Activated CD4-positive, alpha-beta T cell treated with anti-CD3 and anti-CD28 coated beads, Interleukin-2, amount 50 U/mL, for 1 hour (primary cell): ENCODE data around the gene COL1A2.

Experiments used
- DNase-seq: peaks from one replicate; pipeline ENCODE4 v3.0.0-alpha.2; 2020

Gene COL1A2

GRCh38 chr7:94439893-94440381 lies 45.2 kb downstream of the COL1A2 start:
- DNase-seq = no peak

- DNase-seq = no peak
These were observed 45.9 kb downstream of the COL1A2 start for GRCh38 chr7:94440451-94441039.

- DNase-seq = no peak
These were observed 46.4 kb downstream of the COL1A2 start for GRCh38 chr7:94441138-94441537.

- DNase-seq = no peak
These were observed 47.9 kb downstream of the COL1A2 start for GRCh38 chr7:94442639-94443038.

- no peak for DNase-seq
These were observed 50.1 kb downstream of the COL1A2 start for GRCh38 chr7:94444813-94445212.

GRCh38 chr7:94445696-94446194 lies 51.0 kb downstream of the COL1A2 start:
- DNase-seq = no peak

- DNase-seq = no peak
These were observed 51.6 kb downstream of the COL1A2 start for GRCh38 chr7:94446308-94446707.

- no peak for DNase-seq
These were observed 54.5 kb downstream of the COL1A2 start for GRCh38 chr7:94449151-94449725.

GRCh38 chr7:94450044-94450697 lies 55.5 kb downstream of the COL1A2 start:
- DNase-seq = no peak

- DNase-seq = no peak
These were observed 56.5 kb downstream of the COL1A2 start for GRCh38 chr7:94451187-94451586.

GRCh38 chr7:94452239-94452638 lies 57.5 kb downstream of the COL1A2 start:
- DNase-seq = no peak

GRCh38 chr7:94453898-94454297 lies 59.2 kb downstream of the COL1A2 start:
- no peak for DNase-seq

GRCh38 chr7:94458041-94458440 lies 63.3 kb downstream of the COL1A2 start:
- DNase-seq = no peak

GRCh38 chr7:94466516-94466915 lies 71.8 kb downstream of the COL1A2 start:
- DNase-seq = no peak

GRCh38 chr7:94471604-94472003 lies 76.9 kb downstream of the COL1A2 start:
- no peak for DNase-seq

GRCh38 chr7:94472608-94473007 lies 77.9 kb downstream of the COL1A2 start:
- DNase-seq = no peak

- DNase-seq = no peak
These were observed 81.7 kb downstream of the COL1A2 start for GRCh38 chr7:94476251-94476840.

- DNase-seq = no peak
These were observed 83.2 kb downstream of the COL1A2 start for GRCh38 chr7:94477878-94478277.

- DNase-seq = no peak
These were observed 84.0 kb downstream of the COL1A2 start for GRCh38 chr7:94478648-94479214.
